ENCODE results near the gene PES1. TPM values are rescaled to one million over a fixed set of nuclear protein-coding genes. Genes with fewer than 3 reads are reported as not detected.
"Not testable (repeated sequence)": the region's sequence is repeated elsewhere in the genome, so short reads cannot be mapped to it uniquely, and the experiment has no call there.

Gene PES1
- 43.1 TPM for total RNA-seq (ENCODE audit: insufficient read depth, low replicate concordance)

DNA sequence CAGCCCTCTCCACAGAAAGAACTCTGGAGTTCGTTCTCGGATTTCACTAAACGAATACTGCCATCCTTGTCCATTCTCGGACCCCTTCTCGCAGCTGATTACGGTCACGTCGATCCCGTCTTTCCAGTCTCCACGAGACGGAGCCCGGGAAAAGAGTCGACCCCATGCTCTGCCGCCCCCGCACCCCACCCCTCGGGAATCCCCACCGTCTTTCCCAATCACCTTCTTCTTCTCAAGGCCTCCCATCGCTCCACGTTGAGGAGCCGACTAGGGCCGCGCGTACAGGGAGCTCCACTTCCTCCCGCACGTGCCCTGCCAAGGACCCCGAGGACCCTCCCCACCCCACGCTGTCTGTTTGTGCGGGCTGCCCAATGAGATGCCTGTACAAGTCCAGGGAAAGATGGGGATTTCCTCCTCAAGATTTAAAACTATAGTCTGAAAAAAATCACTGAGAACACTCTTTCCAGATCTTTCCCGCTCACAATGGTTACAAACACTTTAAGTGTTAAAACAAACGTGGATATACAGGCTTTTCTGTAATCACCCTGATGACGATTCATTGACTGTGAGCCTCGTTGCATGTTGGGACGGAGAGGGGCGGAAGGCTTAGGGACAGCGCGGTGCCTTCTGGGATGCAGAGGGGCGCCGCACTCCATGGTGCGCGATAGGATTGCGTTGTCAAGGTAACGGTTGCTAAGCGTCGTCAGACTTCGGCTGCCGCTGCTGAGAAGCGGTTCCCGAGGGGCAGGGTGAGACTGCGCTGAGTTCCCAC, at the start of gene PES1:
Gene PES1 (minus strand): TSS at position 323 of the 772 bp plus-strand sequence. CDS start 77 bp downstream, at position 246.
- peak; percentile 99 for DNase-seq (ENCODE audit: low spot score)

- DNase-seq (ENCODE audit: low spot score) = no peak
Measured at GRCh38 chr22:30640839-30641430, 49.2 kb upstream of the PES1 start.

DNA sequence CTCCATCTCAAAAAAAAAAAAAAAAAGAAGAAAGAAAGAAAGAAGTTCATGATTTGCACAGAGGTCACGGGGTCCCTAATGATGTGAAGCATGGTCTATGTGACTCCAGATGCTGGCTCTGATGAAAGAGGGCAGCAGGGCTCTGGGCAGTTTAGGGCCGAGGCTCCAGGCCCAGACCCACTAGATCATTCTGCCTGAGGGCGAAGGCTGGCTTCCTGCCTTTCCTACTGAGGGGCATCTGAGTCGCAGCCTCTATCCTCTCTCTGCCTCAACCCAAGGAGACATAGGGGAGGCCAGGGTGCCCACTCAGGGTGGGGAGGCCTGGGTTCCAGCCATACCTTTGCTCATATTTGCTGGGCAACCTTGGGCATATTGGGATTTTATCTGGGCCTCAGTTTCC, 48.7 kb upstream of the PES1 start:
- no peak for DNase-seq (ENCODE audit: low spot score)

- no peak for DNase-seq (ENCODE audit: low spot score)
Measured at GRCh38 chr22:30637701-30638114, 46.0 kb upstream of the PES1 start.

DNA sequence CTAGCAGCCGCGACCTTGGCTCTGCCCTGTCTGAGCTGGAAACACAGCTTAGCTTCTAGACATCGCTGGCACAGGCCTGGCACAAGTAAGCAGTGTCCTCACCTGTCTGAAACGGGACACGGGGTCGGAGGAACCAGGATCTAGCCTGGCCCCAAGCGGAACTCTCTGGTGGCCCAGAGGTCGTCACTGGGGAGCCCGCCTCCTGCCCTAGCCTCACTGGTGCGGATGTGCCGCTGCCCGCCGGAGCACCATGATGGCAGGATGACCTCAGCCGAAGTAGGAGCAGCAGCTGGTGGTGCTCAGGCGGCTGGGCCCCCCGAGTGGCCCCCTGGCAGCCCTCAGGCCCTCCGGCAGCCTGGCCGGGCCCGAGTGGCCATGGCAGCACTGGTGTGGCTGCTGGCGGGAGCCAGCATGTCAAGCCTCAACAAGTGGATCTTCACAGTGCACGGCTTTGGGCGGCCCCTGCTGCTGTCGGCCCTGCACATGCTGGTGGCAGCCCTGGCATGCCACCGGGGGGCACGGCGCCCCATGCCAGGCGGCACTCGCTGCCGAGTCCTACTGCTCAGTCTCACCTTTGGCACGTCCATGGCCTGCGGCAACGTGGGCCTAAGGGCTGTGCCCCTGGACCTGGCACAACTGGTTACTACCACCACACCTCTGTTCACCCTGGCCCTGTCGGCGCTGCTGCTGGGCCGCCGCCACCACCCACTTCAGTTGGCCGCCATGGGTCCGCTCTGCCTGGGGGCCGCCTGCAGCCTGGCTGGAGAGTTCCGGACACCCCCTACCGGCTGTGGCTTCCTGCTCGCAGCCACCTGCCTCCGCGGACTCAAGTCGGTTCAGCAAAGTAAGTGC, 44.7 kb upstream of the PES1 start:
- no peak for DNase-seq (ENCODE audit: low spot score)

DNA sequence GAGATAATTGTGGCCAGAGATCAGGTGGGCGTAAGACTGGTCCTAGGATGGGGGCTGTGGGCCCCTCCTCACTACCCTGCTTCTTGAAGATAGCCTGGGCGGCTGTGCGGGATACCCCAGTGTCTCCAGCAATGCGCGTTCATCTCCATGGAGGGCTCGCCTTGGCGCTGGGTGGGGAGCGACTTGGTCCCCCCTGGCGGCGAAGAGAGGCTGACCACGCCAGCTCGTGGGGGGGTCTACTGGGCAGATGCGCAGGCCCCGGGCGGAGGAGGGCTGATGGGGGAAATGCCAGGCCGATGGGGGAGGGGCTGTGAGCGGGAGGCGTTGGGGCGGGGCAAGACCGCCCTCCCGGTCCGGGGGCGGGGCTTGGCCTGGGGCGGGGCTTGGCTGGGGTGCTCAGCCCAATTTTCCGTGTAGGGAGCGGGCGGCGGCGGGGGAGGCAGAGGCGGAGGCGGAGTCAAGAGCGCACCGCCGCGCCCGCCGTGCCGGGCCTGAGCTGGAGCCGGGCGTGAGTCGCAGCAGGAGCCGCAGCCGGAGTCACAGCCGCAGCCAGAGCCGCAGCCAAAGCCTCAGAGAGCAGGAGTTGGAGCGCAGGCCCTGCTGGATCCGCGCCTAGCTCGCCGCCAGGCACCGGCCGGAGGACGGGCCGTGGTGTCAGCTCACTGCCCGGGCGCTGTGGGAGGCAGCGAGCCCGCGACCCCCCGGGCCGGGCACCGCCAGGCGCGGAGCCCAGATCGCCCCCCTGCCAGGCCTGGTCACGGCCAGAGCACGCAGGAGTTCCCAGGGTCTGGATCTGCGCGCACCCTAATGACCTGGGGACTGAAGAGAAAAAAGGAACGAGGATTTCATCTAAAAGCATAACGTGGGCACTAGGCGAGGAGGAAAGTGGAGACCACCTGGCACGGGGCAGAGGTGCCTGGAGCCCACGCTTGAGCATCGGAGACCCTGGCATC, 43.8 kb upstream of the PES1 start, which contains the start of gene SLC35E4:
Gene SLC35E4 (plus strand): TSS at position 509 of the 953 bp plus-strand sequence. CDS start 670 bp downstream, outside the sequence.
- peak; percentile 91 for DNase-seq (ENCODE audit: low spot score)

DNA sequence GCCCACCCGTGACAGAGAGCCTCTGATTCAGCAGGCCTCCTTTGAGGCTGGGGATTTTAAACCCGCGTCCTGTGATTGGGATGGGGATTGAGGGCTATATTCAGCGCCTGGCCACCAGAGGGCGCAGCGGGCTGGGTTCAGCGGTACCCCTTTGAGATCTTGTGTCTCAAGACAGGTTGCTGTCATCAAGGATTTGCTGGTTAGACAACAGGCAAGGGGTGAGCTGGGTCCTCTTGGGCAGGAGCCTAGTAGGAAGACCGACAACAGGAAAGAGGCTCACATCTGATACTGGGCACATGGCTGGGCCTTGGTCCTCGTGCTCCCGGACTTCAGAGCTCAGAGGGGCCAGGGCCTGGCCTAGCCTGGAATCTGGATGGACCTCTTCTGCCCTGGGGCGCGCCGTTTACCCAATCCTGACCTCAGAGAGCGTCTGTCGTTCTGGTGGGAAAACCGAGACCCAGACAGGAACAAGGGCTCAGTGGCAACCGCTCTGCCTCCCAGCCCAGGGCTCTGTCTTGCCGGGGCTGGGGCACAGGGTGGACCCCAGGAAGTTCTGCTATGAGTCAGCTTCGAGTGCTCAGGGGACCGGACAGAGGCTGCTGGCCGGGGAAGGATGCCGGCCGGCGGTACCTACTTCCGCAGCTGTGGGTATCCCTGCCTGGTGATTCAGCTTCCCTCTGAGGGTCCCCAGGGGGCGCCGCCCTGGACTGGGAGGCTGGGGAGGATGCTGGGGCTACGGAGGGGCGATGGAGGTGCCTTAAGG, 42.9 kb upstream of the PES1 start:
- peak; percentile 90 for DNase-seq (ENCODE audit: low spot score)

DNA sequence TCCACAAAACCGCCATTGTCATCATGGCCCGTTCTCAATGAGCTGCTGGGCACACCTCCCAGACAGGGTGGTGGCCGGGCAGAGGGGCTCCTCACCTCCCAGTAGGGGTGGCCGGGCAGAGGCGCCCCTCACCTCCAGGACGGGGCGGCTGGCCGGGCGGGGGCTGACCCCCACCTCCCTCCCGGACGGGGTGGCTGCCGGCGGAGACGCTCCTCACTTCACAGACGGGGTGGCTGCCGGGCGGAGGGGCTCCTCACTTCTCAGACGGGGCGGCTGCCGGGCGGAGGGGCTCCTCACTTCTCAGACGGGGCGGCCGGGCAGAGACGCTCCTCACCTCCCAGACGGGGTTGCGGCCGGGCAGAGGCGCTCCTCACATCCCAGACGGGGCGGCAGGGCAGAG, 39.8 kb upstream of the PES1 start:
- DNase-seq (ENCODE audit: low spot score) = not testable (repeated sequence)

DNA sequence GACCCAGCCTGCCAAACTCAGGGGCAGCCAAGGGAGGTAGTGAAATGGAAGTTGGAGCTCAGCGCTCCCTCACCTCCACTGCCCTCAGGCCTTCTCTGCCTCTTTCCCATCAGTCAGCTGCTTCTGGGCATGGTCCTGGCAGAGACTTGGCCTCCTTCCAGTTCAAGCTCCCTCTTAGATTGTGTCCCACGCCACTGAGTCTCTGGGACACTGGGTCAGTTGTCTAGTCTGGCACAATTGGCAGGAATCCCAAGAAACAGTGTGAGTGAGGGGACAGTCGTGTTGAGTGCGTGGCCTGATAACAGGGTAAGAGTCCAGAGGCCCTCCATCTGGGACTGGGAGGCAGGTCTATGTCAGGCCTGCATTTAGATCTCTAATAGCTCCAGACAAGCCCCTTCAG, 36.8 kb upstream of the PES1 start:
- no peak for DNase-seq (ENCODE audit: low spot score)

- DNase-seq (ENCODE audit: low spot score) = no peak
Measured at GRCh38 chr22:30627471-30627870, 35.8 kb upstream of the PES1 start.

DNA sequence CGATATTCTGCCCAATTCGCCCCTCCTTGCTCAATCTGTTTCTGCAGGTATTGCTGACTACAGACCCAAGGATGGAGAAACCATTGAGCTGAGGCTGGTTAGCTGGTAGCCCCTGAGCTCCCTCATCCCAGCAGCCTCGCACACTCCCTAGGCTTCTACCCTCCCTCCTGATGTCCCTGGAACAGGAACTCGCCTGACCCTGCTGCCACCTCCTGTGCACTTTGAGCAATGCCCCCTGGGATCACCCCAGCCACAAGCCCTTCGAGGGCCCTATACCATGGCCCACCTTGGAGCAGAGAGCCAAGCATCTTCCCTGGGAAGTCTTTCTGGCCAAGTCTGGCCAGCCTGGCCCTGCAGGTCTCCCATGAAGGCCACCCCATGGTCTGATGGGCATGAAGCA, 34.7 kb upstream of the PES1 start:
- DNase-seq (ENCODE audit: low spot score) = no peak

DNA sequence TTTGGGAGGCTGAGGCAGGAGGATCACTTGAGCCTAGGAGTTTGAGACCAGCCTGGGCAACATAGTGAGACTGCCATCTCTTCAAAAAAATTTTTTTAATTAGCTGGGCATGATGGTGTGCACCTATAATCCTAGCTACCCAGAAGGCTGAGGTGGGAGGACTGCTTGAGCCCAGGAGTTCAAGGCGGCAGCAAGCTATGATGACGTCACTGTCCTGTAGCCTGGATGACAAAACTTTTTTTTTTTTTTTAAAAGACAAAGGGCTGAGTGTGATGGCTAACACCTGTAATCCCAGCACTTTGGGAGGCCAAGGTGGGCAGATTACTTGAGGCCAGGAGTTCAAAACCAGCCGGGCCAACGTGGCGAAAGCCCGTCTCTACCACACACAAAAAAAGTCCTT, 28.2 kb upstream of the PES1 start:
- not testable (repeated sequence) for DNase-seq (ENCODE audit: low spot score)

DNA sequence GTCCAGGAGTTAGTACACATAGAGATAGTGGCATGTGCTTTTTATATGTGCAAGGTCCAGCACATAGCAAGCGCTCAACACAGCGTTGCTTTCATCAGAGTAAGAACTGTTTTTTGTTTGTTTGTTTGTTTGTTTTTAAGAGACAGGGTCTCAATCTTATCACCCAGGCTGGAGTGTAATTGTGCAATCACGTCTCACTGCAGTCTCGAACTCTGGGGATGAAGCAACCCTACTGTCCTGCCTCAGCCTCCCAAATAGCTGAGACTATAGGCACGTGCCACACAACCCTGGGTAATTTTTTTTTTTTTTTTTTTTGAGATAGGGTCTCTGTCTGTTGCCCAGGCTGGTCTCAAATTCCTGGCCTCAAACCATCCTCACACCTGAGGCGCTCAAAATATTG, 26.1 kb upstream of the PES1 start:
- DNase-seq (ENCODE audit: low spot score) = no peak

GRCh38 chr22:30615543-30615954, 23.8 kb upstream of the PES1 start:
- DNase-seq (ENCODE audit: low spot score) = no peak

DNA sequence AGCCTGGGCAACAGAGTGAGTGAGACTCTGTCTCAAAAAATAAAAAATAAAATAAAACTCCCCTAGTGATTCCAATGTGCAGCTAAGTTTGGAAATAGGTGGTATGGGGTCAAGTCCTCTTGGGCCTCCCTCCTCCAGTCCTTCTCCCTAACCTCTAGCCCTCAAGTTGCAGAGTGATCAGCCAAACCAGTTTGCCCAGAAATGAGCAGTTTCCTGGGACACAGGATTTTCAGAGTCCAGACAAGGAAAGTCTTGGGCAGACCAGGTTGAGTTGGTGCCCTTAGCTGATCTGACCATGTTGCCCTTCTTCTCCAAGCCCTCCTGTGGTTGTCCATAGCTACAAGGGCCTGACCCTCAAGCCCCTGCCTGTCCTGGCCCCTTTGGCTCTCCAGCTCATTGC, 23.2 kb upstream of the PES1 start:
- DNase-seq (ENCODE audit: low spot score) = no peak

DNA sequence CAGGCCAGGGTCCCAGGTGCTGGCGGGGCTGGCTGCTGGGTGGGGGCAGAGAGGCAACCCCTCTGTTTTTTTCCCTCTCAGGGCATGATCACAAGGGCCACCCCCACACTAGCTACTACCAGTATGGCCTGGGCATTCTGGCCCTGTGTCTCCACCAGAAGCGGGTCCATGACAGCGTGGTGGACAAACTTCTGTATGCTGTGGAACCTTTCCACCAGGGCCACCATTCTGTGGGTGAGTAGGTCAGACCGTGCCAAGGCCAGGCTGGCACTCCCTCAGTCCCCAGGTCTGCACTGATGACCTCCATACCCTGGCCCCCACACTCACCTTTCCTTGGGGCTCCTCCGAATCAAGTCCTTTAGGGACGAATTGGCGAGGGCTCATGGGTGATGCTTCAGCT, 22.6 kb upstream of the PES1 start:
- no peak for DNase-seq (ENCODE audit: low spot score)

GRCh38 chr22:30612789-30613188, 21.1 kb upstream of the PES1 start:
- DNase-seq (ENCODE audit: low spot score) = no peak

DNA sequence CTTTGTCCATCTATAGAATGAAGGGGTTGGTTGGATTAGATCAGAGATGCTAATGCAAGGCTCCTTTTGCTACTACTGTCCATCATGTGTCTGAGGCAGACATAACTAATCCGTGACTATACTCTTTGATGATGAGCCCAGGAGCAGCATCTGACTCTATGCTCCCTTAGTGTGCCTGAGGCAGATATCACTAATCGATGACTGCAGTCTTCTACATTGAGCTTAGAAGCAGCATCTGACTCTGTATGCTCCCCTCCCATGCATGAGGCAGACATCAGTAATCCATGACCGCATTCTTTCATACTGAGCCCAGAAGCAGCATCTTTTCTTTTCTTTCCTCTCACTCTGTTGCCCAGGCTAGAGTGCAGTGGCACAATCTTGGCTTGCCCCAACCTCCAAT, 19.5 kb upstream of the PES1 start:
- no peak for DNase-seq (ENCODE audit: low spot score)

GRCh38 chr22:30610299-30610698, 18.6 kb upstream of the PES1 start:
- DNase-seq (ENCODE audit: low spot score) = no peak
